GM06990 (cell line): ENCODE measurements around the gene DBNDD2.

ENCODE experiments used
- DNase-seq: peaks from one replicate; pipeline ENCODE4 v3.0.0-alpha.2; 2011; ENCODE audit not compliant: insufficient read length; ENCODE audit errors: extremely low read depth
- H3K27me3 ChIP-seq: replicated peaks from 2 replicates; pipeline ENCODE4 v1.6.0; 2011; ENCODE audit warnings: low read length; ENCODE audit not compliant: control insufficient read depth, insufficient read depth
- H3K36me3 ChIP-seq: 2 replicates; pipeline ENCODE4 v1.5.1; 2011; ENCODE audit warnings: low read length; ENCODE audit not compliant: control insufficient read depth, insufficient read depth
- H3K4me3 ChIP-seq: replicated peaks from 2 replicates; pipeline ENCODE4 v1.5.1; 2011; ENCODE audit warnings: low read depth, mild to moderate bottlenecking, control low read depth, low read length
- CTCF ChIP-seq: IDR thresholded peaks from 2 replicates; pipeline ENCODE4 v1.5.1; 2011; ENCODE audit warnings: low read length, control low read depth, mild to moderate bottlenecking, inconsistent platforms; ENCODE audit not compliant: insufficient read depth, poor library complexity, severe bottlenecking

The DBNDD2 gene

GRCh38 chr20:45449528-45449927 is 41.4 kb downstream of the DBNDD2 start:
- TF ChIP-seq CTCF: no peak
- no peak overlapping the region for H3K4me3 ChIP-seq
- no peak for DNase-seq
- no peaks in the 10 kb centered on the region; the same call in 1 of the 2 replicates for H3K27me3 ChIP-seq
- H3K36me3 ChIP-seq: no peaks in the 10 kb centered on the region

- H3K27me3 ChIP-seq: no peaks in the 10 kb centered on the region; the same call in 1 of the 2 replicates
- DNase-seq: no peak
- no peaks in the 10 kb centered on the region for H3K36me3 ChIP-seq
- peak; percentile 57 for TF ChIP-seq CTCF
- H3K4me3 ChIP-seq: no peak overlapping the region
These were observed 42.2 kb downstream of the DBNDD2 start for GRCh38 chr20:45450097-45450818.

- DNase-seq: no peak
- no peak for TF ChIP-seq CTCF
- H3K36me3 ChIP-seq: no peaks in the 10 kb centered on the region
- H3K4me3 ChIP-seq: no peak overlapping the region
- no peaks in the 10 kb centered on the region; the same call in 1 of the 2 replicates for H3K27me3 ChIP-seq
These were observed 44.1 kb downstream of the DBNDD2 start for GRCh38 chr20:45452238-45452637.

- no peaks in the 10 kb centered on the region for H3K36me3 ChIP-seq
These were observed 44.9 kb downstream of the DBNDD2 start for GRCh38 chr20:45452772-45453691.

GRCh38 chr20:45456632-45457031 is 48.5 kb downstream of the DBNDD2 start:
- Histone ChIP-seq H3K36me3 (no peaks in the 10 kb centered on the region), H3K27me3 (peaks cover 1% of the 10 kb centered on the region; the same call in 1 of the 2 replicates), H3K4me3 (no peak overlapping the region)
- no peak for DNase-seq
- peak; percentile 50 for TF ChIP-seq CTCF

More at GRCh38 chr20:45452772-45453691, 44.9 kb downstream of the DBNDD2 start:
- no peak overlapping the region for H3K4me3 ChIP-seq
- no peak for DNase-seq
- TF ChIP-seq CTCF: no peak
- H3K27me3 ChIP-seq: peaks cover 1% of the 10 kb centered on the region; the same call in 1 of the 2 replicates
